ENCODE measurements around the gene SPEF2. TPM values are rescaled to one million over a fixed set of nuclear protein-coding genes. Genes with fewer than 3 reads are reported as not detected.

Gene SPEF2
- total and polyA plus RNA-seq, 2 donors (not counting 1 experiment from before 2014, with no cell fraction given) = 0.31 to 0.59 TPM

GRCh38 chr5:35587419-35587818, 30.2 kb upstream of the SPEF2 start:
- Histone ChIP-seq H4K20me1 (ENCODE audit: control insufficient read depth, insufficient read depth, low read length, poor library complexity, severe bottlenecking) (no peaks in the 10 kb centered on the region), H3K27ac (ENCODE audit: low read length in 2 of 2) (no peak overlapping the region), H3K27me3 (replicated peaks in 1 of 4; ENCODE audit: control extremely low read depth in 1 of 4, control insufficient read depth in 3 of 4, insufficient read depth in 4 of 4, low read length in 3 of 4) (no peaks in the 10 kb centered on the region), H3K79me2 (ENCODE audit: control insufficient read depth, insufficient read depth, low read length) (no peaks in the 10 kb centered on the region), H3K4me1 (ENCODE audit: control insufficient read depth in 2 of 2, insufficient read depth in 2 of 2, low read length in 2 of 2) (no peaks in the 10 kb centered on the region), H3K9ac (ENCODE audit: low read length) (no peak overlapping the region), H3K4me2 (replicated peaks; ENCODE audit: low read depth, low read length, poor library complexity, severe bottlenecking) (no peak overlapping the region), H3K4me3 (ENCODE audit: control extremely low read depth in 1 of 5, extremely low read depth in 1 of 5, insufficient read depth in 1 of 5, low read depth in 2 of 5, low read length in 4 of 5) (no peak overlapping the region), H2AFZ (ENCODE audit: insufficient read depth, low read depth, low read length, poor library complexity, severe bottlenecking) (no peak overlapping the region), H3K9me3 (ENCODE audit: control extremely low read depth in 1 of 3, control insufficient read depth in 2 of 3, insufficient read depth in 1 of 3, low read length in 2 of 3) (no peaks in the 10 kb centered on the region), H3K36me3 (replicated peaks in 1 of 2; ENCODE audit: control extremely low read depth in 1 of 2, control insufficient read depth in 1 of 2, extremely low read depth in 1 of 2, insufficient read depth in 2 of 2, low read length in 1 of 2) (no peaks in the 10 kb centered on the region)
- intact Hi-C loops (cut with micrococcal nuclease) = no loop called here
- POLR2A ChIA-PET = no interaction called here
- DNase-seq = no peak
- Mint-ChIP-seq H3K4me1 (no peaks in the 10 kb centered on the region), H3K4me3 (no peak overlapping the region), H3K27me3 (no peaks in the 10 kb centered on the region), H3K9me3 (ENCODE audit: insufficient read depth) (no peaks in the 10 kb centered on the region), H3K27ac (no peak overlapping the region)
- no peak for TF ChIP-seq CTCF (IDR thresholded peaks at IDR 0.05)
- no peak for TF ChIP-seq EZH2 (IDR thresholded peaks at IDR 0.05; ENCODE audit: borderline replicate concordance, insufficient read depth, low read depth, low read length, poor library complexity, severe bottlenecking)
- ATAC-seq (ENCODE audit: low read depth) = no peak
- WGBS (ENCODE audit: insufficient coverage) = no CpG with 5 or more reads among the region's 2 CpGs
- CTCF ChIA-PET = interaction anchor here (0.9 kb wide), 1 partner anchor 9 kb away, joined by 3 read pairs; no protein-coding TSS in a partner anchor

GRCh38 chr5:35593338-35593737, 24.3 kb upstream of the SPEF2 start:
- ATAC-seq (ENCODE audit: low read depth) = no peak
- intact Hi-C loops (cut with micrococcal nuclease) = no loop called here
- no peaks in the 10 kb centered on the region for H3K4me1 Mint-ChIP-seq

More at GRCh38 chr5:35593338-35593737, 24.3 kb upstream of the SPEF2 start:
- Histone ChIP-seq H3K79me2 (ENCODE audit: control insufficient read depth, insufficient read depth, low read length) (no peaks in the 10 kb centered on the region), H4K20me1 (ENCODE audit: control insufficient read depth, insufficient read depth, low read length, poor library complexity, severe bottlenecking) (no peaks in the 10 kb centered on the region), H3K4me3 (ENCODE audit: control extremely low read depth in 1 of 5, extremely low read depth in 1 of 5, insufficient read depth in 1 of 5, low read depth in 2 of 5, low read length in 4 of 5) (no peak overlapping the region), H3K36me3 (replicated peaks in 1 of 2; ENCODE audit: control extremely low read depth in 1 of 2, control insufficient read depth in 1 of 2, extremely low read depth in 1 of 2, insufficient read depth in 2 of 2, low read length in 1 of 2) (no peaks in the 10 kb centered on the region), H3K9ac (ENCODE audit: low read length) (no peak overlapping the region), H3K9me3 (ENCODE audit: control extremely low read depth in 1 of 3, control insufficient read depth in 2 of 3, insufficient read depth in 1 of 3, low read length in 2 of 3) (no peaks in the 10 kb centered on the region), H3K27ac (ENCODE audit: low read length in 2 of 2) (no peak overlapping the region), H3K4me1 (ENCODE audit: control insufficient read depth in 2 of 2, insufficient read depth in 2 of 2, low read length in 2 of 2) (no peaks in the 10 kb centered on the region), H3K27me3 (replicated peaks in 1 of 4; ENCODE audit: control extremely low read depth in 1 of 4, control insufficient read depth in 3 of 4, insufficient read depth in 4 of 4, low read length in 3 of 4) (no peaks in the 10 kb centered on the region), H2AFZ (ENCODE audit: insufficient read depth, low read depth, low read length, poor library complexity, severe bottlenecking) (no peak overlapping the region), H3K4me2 (replicated peaks; ENCODE audit: low read depth, low read length, poor library complexity, severe bottlenecking) (no peak overlapping the region)
- Mint-ChIP-seq H3K27ac (no peak overlapping the region), H3K9me3 (ENCODE audit: insufficient read depth) (no peaks in the 10 kb centered on the region), H3K27me3 (no peaks in the 10 kb centered on the region), H3K4me3 (no peak overlapping the region)
- WGBS (ENCODE audit: insufficient coverage) = 86% methylated on average over 1 of the region's 1 CpG
- no peak for DNase-seq
- no peak for TF ChIP-seq EZH2 (IDR thresholded peaks at IDR 0.05; ENCODE audit: borderline replicate concordance, insufficient read depth, low read depth, low read length, poor library complexity, severe bottlenecking)
- TF ChIP-seq CTCF (IDR thresholded peaks at IDR 0.05) = no peak
- CTCF ChIA-PET = no interaction called here
- POLR2A ChIA-PET = no interaction called here
